Parathyroid adenoma (tissue), 2 donors: ENCODE results near the gene ADGRL3.
"Not testable (repeated sequence)": the region's sequence is repeated elsewhere in the genome, so short reads cannot be mapped to it uniquely, and the experiment has no call there.

Source experiments
- H2AFZ ChIP-seq: fragments of 300-600 bp; sonication (generic); one replicate; pipeline ENCODE4 v1.7.0; 2017; ENCODE audit warnings: antibody characterized with exemption, mild to moderate bottlenecking
- H3K27ac ChIP-seq: fragments of 300-600 bp; sonication (generic); one replicate; pipeline ENCODE4 v1.7.0; 2017
- H3K27me3 ChIP-seq: fragments of 300-600 bp; sonication (generic); one replicate; pipeline ENCODE4 v1.7.0; 2017; ENCODE audit warnings: low read length; ENCODE audit not compliant: control insufficient read depth, insufficient read depth
- H3K36me3 ChIP-seq: fragments of 300-600 bp; sonication (generic); one replicate; pipeline ENCODE4 v1.7.0; 2017; ENCODE audit warnings: low read length; ENCODE audit not compliant: control insufficient read depth, insufficient read depth
- H3K4me1 ChIP-seq: fragments of 300-600 bp; sonication (generic); one replicate; pipeline ENCODE4 v1.7.0; 2017; ENCODE audit warnings: control low read depth
- H3K4me2 ChIP-seq: fragments of 300-600 bp; sonication (generic); one replicate; pipeline ENCODE4 v1.7.0; 2017; ENCODE audit warnings: low read length
- H3K4me3 ChIP-seq: fragments of 300-600 bp; sonication (generic); one replicate; pipeline ENCODE4 v1.7.0; 2017; ENCODE audit warnings: low read depth, low read length
- H3K79me2 ChIP-seq: fragments of 300-600 bp; sonication (generic); one replicate; pipeline ENCODE4 v1.7.0; 2017; ENCODE audit warnings: control low read depth
- H3K9ac ChIP-seq: fragments of 300-600 bp; sonication (generic); one replicate; pipeline ENCODE4 v1.7.0; 2017; ENCODE audit warnings: mild to moderate bottlenecking
- H3K9me3 ChIP-seq: fragments of 300-600 bp; sonication (generic); one replicate; pipeline ENCODE4 v1.7.0; 2017; ENCODE audit warnings: low read length; ENCODE audit not compliant: control insufficient read depth
- TF ChIP-seq, protein P1 (sequence below): fragments of 300-600 bp; sonication (generic); IDR thresholded peaks from one replicate; pipeline ENCODE4 v1.7.0; 2017; ENCODE audit warnings: antibody characterized with exemption, mild to moderate bottlenecking
- donor health status: primary hyperparathyroidism.

Gene ADGRL3

DNA sequence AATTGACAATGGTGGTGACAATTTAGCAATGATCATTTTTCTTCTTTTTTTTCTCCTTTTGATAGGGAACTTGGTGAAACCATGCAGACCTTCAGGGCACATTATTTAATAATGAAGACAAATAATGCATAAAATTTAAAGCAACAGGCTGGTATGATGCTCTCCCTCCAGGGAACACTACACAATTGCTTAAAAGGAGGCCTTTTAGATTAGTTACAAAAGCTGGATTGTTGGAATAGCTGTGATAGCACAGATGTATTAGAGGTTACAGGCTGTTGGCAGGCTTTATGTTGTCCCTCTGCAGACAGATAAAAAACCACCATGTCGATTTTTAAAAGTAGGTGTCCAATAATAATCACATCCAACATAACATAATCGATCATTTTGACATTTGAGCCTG lies 307.0 kb downstream of the ADGRL3 start:
- Histone ChIP-seq H3K27ac (no peak overlapping the region), H3K4me2 (no peak overlapping the region), H3K79me2 (no peaks in the 10 kb centered on the region), H3K36me3 (no peaks in the 10 kb centered on the region), H3K4me1 (no peaks in the 10 kb centered on the region), H3K9ac (no peak overlapping the region), H3K27me3 (no peaks in the 10 kb centered on the region), H2AFZ (no peak overlapping the region), H3K9me3 (no peaks in the 10 kb centered on the region), H3K4me3 (no peak overlapping the region)
- TF ChIP-seq, protein P1, sequence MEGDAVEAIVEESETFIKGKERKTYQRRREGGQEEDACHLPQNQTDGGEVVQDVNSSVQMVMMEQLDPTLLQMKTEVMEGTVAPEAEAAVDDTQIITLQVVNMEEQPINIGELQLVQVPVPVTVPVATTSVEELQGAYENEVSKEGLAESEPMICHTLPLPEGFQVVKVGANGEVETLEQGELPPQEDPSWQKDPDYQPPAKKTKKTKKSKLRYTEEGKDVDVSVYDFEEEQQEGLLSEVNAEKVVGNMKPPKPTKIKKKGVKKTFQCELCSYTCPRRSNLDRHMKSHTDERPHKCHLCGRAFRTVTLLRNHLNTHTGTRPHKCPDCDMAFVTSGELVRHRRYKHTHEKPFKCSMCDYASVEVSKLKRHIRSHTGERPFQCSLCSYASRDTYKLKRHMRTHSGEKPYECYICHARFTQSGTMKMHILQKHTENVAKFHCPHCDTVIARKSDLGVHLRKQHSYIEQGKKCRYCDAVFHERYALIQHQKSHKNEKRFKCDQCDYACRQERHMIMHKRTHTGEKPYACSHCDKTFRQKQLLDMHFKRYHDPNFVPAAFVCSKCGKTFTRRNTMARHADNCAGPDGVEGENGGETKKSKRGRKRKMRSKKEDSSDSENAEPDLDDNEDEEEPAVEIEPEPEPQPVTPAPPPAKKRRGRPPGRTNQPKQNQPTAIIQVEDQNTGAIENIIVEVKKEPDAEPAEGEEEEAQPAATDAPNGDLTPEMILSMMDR = no peak

DNA sequence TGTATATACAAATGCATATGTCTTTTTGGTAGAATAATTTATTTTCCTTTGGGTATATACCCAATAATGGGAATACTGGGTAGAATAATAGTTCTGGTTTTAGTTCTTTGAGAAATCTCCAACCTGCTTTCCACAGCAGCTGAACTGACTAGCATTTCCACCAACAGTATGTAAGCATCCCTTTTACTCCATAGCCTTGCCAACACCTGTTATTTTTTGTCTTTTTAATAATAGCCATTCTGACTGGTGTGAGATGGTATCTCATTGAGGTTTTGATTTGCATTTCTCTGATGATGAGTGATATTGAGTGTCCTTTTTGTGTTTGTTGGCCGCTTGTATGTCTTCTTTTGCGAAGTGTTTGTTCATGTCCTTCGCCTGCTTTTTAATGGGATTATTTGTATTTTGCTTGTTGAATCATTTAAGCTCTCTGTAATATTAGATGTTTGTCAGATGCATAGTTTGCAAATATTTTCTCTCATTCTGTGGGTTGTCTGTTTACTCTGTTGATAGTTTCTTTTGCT lies 309.7 kb downstream of the ADGRL3 start:
- H3K9me3 ChIP-seq, H3K4me2 ChIP-seq, H3K4me1 ChIP-seq, H3K27me3 ChIP-seq, H2AFZ ChIP-seq, H3K79me2 ChIP-seq, H3K27ac ChIP-seq, H3K36me3 ChIP-seq, H3K4me3 ChIP-seq, H3K9ac ChIP-seq: not testable (repeated sequence)

DNA sequence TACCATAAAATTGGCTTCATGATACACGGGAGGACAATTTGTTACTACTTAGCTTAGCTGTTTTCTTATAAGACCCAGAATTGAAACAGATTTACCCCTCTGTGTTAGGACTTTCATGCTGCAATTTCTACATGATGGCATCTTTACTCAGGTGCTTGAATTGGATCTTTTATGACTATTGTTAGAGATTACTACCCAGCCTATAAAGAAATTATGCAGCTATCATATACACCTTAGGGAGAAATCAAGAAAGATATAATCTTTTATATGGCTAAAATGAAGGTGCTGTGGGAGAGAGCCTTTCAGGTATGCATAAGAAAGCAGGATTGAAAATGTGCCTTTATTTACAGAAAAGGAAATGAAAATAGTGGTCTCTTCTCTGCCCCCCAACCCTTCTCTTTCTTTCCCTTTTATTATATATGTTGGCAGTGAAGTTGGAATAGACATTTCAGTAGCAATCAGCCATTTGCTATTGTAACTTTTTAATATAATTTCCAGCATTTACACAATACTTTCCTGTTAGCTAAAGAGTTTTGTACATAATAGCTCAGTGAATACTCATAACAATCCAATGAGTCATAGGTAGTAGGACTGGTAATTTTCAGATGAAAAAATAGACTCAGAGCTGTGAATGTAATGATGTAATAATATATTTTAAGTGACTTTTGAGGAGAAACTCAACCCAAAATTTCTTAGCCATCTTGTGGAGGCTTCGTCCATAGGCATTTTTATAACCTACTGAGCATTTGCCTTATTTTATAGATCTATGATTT lies 311.8 kb downstream of the ADGRL3 start:
- H3K9ac ChIP-seq = no peak overlapping the region
- H3K4me1 ChIP-seq = no peaks in the 10 kb centered on the region
- no peak overlapping the region for H2AFZ ChIP-seq
- no peaks in the 10 kb centered on the region for H3K27me3 ChIP-seq
- H3K36me3 ChIP-seq = no peaks in the 10 kb centered on the region
- TF ChIP-seq, protein P1 = no peak
- no peak overlapping the region for H3K4me2 ChIP-seq
- no peaks in the 10 kb centered on the region for H3K9me3 ChIP-seq
- no peaks in the 10 kb centered on the region for H3K79me2 ChIP-seq
- H3K27ac ChIP-seq = no peak overlapping the region
- no peak overlapping the region for H3K4me3 ChIP-seq

DNA sequence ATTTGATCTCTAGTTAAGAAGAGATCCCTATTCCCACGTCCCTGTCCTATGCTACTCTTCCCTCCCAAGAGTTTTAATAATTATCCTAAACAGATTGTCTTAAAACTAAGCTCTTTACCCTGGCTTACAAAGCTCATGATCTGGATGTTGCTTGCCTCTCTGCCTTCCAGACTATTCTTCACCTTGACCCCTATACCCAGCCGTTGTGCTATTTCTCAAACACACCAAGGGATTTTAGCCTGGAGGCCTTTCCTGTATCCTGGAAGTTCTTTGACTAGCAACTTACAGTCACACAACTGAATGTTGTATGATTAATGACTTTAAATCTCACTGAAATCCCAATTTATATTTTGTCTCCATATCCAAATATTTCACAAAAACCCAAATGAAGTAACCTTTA lies 314.9 kb downstream of the ADGRL3 start:
- no peak overlapping the region for H3K27ac ChIP-seq
- H3K4me3 ChIP-seq = no peak overlapping the region
- H3K27me3 ChIP-seq = no peaks in the 10 kb centered on the region
- no peak overlapping the region for H3K4me2 ChIP-seq
- H2AFZ ChIP-seq = no peak overlapping the region
- no peaks in the 10 kb centered on the region for H3K9me3 ChIP-seq
- TF ChIP-seq, protein P1 = no peak
- H3K9ac ChIP-seq = no peak overlapping the region
- H3K79me2 ChIP-seq = no peaks in the 10 kb centered on the region
- no peaks in the 10 kb centered on the region for H3K4me1 ChIP-seq
- H3K36me3 ChIP-seq = no peaks in the 10 kb centered on the region

DNA sequence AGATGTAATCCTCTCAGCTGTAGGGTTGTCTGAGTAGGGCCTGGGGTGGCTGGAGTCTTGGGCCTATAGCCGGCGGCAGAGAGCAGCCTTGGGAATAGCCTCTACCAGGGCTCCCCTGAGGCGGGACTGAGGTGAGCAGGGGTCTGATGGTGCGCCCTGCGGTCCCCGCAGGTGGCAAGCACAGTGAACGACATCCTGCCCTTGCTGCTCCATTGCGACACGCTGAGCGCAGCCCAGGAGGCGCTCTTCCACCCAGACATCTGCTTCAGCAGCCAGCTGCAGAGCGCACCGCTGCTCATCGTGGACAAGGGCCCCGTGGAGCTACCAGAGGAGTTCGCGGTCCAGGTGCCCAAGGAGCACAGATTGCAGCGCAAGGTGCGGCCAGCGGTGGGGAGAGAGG lies 317.0 kb downstream of the ADGRL3 start:
- H3K4me1 ChIP-seq = no peaks in the 10 kb centered on the region
- H3K36me3 ChIP-seq = no peaks in the 10 kb centered on the region
- H3K27ac ChIP-seq = no peak overlapping the region
- H3K79me2 ChIP-seq = no peaks in the 10 kb centered on the region
- TF ChIP-seq, protein P1 = no peak
- no peaks in the 10 kb centered on the region for H3K27me3 ChIP-seq
- H2AFZ ChIP-seq = no peak overlapping the region
- H3K4me2 ChIP-seq = no peak overlapping the region
- no peak overlapping the region for H3K4me3 ChIP-seq
- no peak overlapping the region for H3K9ac ChIP-seq
- H3K9me3 ChIP-seq = no peaks in the 10 kb centered on the region
